HepG2 (cell line): ENCODE measurements around the gene DPP6. TPM values are rescaled to one million over a fixed set of nuclear protein-coding genes. Genes with fewer than 3 reads are reported as not detected.

Experiments
- ATAC-seq: fragments of 200-7000 bp; cut with Tn5 transposase; 3 replicates; pipeline ENCODE4 v1.9.1; 2020; ENCODE audit warnings: mild to moderate bottlenecking, moderate library complexity
- BruUV-seq: library from RNA; stranded (reverse); fragments of 400-500 nt; replicated peaks from 2 replicates; lab custom pipeline; 2021; lab: Mats Ljungman, UMichigan
- CTCF ChIA-PET: fragments of 300-600 bp; formaldehyde crosslinking; extraction: SDS; loops from one replicate; lab custom pipeline; 2021; ENCODE audit warnings: low total read pairs, inconsistent platforms, low intra/inter-chr PET ratio; lab: Yijun Ruan, JAX
- POLR2A ChIA-PET: fragments of 350-600 bp; sonication (Branson Sonifier 250); formaldehyde crosslinking; loops from one replicate; lab custom pipeline; 2020; ENCODE audit warnings: antibody characterized with exemption, inconsistent platforms; lab: Yijun Ruan, JAX
- DNase-seq: peaks from one replicate; pipeline ENCODE4 v3.0.0-alpha.2; 2015; ENCODE audit warnings: low spot score
- FAIRE-seq: peaks from 3 replicates; lab custom pipeline; 2011; peaks lifted over from hg19 to GRCh38; lab: Jason Lieb, UNC
- H2AFZ ChIP-seq: one replicate; pipeline ENCODE4 v1.6.1; 2011; ENCODE audit warnings: low read length, inconsistent platforms
- H3K27ac ChIP-seq: fragments of 300-600 bp; 3 replicates; pipeline ENCODE4 v1.8.0; 2011; ENCODE audit warnings: mixed run types, mild to moderate bottlenecking, mixed read lengths, low read length, inconsistent platforms; ENCODE audit not compliant: insufficient read depth; ENCODE audit errors: extremely low read length
- H3K27me3 ChIP-seq, 2 experiments: fragments of 200-600 bp in 1 of 2; 2 replicates in 1 of 2; 3 replicates in 1 of 2; pipeline versions ENCODE4 v1.6.0 to v1.8.0; 2011; ENCODE audit warnings: low read length in 2 of 2, mild to moderate bottlenecking in 2 of 2, moderate library complexity in 2 of 2, inconsistent platforms in 1 of 2; ENCODE audit not compliant: insufficient read depth in 2 of 2, control insufficient read depth in 1 of 2
- H3K36me3 ChIP-seq, 2 experiments: fragments of 200-600 bp in 1 of 2; replicated peaks in 1 of 2; 2 replicates in 1 of 2; 3 replicates in 1 of 2; pipeline versions ENCODE4 v1.5.1 to v1.8.0; 2011; ENCODE audit warnings: low read length in 2 of 2, inconsistent platforms in 1 of 2; ENCODE audit not compliant: insufficient read depth in 2 of 2, control insufficient read depth in 1 of 2
- H3K4me1 ChIP-seq: 2 replicates; pipeline ENCODE4 v1.5.1; 2012; ENCODE audit warnings: low read length, inconsistent platforms; ENCODE audit not compliant: insufficient read depth
- H3K4me2 ChIP-seq: 2 replicates; pipeline ENCODE4 v1.6.0; 2011; ENCODE audit warnings: low read depth, low read length, inconsistent platforms
- H3K4me3 ChIP-seq, 3 experiments: fragments of 200-600 bp in 1 of 3; sonication (generic), shearing (Covaris generic) in 1 of 3; replicated peaks in 1 of 3; 2 replicates each; pipeline ENCODE4 v1.5.1; 2011 to 2016; ENCODE audit warnings: low read length in 3 of 3, inconsistent platforms in 2 of 3, low read depth in 2 of 3, mild to moderate bottlenecking in 2 of 3, control low read depth in 1 of 3, mixed read lengths in 1 of 3; ENCODE audit not compliant: insufficient read depth in 1 of 3
- H3K79me2 ChIP-seq: one replicate; pipeline ENCODE4 v1.6.1; 2011; ENCODE audit warnings: low read length, inconsistent platforms; ENCODE audit not compliant: insufficient read depth
- H3K9ac ChIP-seq: 2 replicates; pipeline ENCODE4 v1.6.0; 2011; ENCODE audit warnings: mild to moderate bottlenecking, low read depth, low read length, inconsistent platforms; ENCODE audit not compliant: insufficient read depth
- H3K9me3 ChIP-seq: 2 replicates; pipeline ENCODE4 v1.5.1; 2012; ENCODE audit warnings: mild to moderate bottlenecking, low read length
- H4K20me1 ChIP-seq: 2 replicates; pipeline ENCODE4 v1.6.0; 2011; ENCODE audit warnings: inconsistent platforms, mild to moderate bottlenecking, low read length, moderate library complexity; ENCODE audit not compliant: insufficient read depth
- BHLHE40 ChIP-seq: IDR thresholded peaks from 2 replicates; pipeline ENCODE4 v1.6.1; 2011; ENCODE audit warnings: low read length, improper control_type of control experiment
- IKZF4 ChIP-seq: sonication (generic); formaldehyde crosslinking; IDR thresholded peaks from 2 replicates; pipeline ENCODE4 v1.5.1; 2020; ENCODE audit warnings: borderline replicate concordance, mild to moderate bottlenecking, low read depth, missing genetic modification reagents; ENCODE audit errors: not compliant biosample characterization
- RAD21 ChIP-seq: fragments of 450-650 bp; formaldehyde crosslinking; IDR thresholded peaks from 2 replicates; pipeline ENCODE4 v1.5.0; 2020; ENCODE audit warnings: mild to moderate bottlenecking
- TARDBP ChIP-seq: sonication (generic); formaldehyde crosslinking; IDR thresholded peaks from 2 replicates; pipeline ENCODE4 v1.8.0; 2022; ENCODE audit warnings: mild to moderate bottlenecking, missing genetic modification reagents
- ZNF335 ChIP-seq: sonication (generic); formaldehyde crosslinking; IDR thresholded peaks from 2 replicates; pipeline ENCODE4 v1.4.0; 2020; ENCODE audit warnings: missing genetic modification reagents
- ZNF446 ChIP-seq: sonication (generic); formaldehyde crosslinking; IDR thresholded peaks from 2 replicates; pipeline ENCODE4 v1.5.0; 2020; ENCODE audit warnings: mild to moderate bottlenecking, missing genetic modification reagents
- ZNF512 ChIP-seq: sonication (generic); formaldehyde crosslinking; IDR thresholded peaks from 2 replicates; pipeline ENCODE4 v1.4.0; 2020; ENCODE audit warnings: mild to moderate bottlenecking, missing genetic modification reagents
- ZNF607 ChIP-seq: sonication (generic); formaldehyde crosslinking; IDR thresholded peaks from 2 replicates; pipeline ENCODE4 v1.5.1; 2020; ENCODE audit warnings: missing genetic modification reagents, mild to moderate bottlenecking, borderline replicate concordance
- WGBS: methylation state at CpG from one replicate; pipeline ENCODE4 v1.1.6; 2017; ENCODE audit warnings: low lambda C conversion rate; 5-methylcytosine and 5-hydroxymethylcytosine counted together
- in situ Hi-C: cut with HindIII; loops from 2 replicates; pipeline ENCODE4 v1.10.0; 2017; ENCODE audit warnings: low pct_unique_long_range_greater_than_20kb; ENCODE audit not compliant: extremely low pct_ligation_motif_present
- intact Hi-C: fragments of 100-400 bp; cut with micrococcal nuclease; formaldehyde crosslinking; loops from one replicate; pipeline ENCODE4 v1.10.0; 2022; ENCODE audit not compliant: unreplicated experiment
- polyA plus RNA-seq, 8 experiments: library from polyadenylated mRNA; depleted of rRNA in 3 of 8; stranded (reverse) in 7 of 8; unstranded in 1 of 8; fragments of >200 nt; fragmentation: Illumina TruSeq in 4 of 8; extraction: Trizol in 4 of 8; gene quantifications; 2 replicates each; pipeline versions ENCODE4 v1.2.1 to v1.2.3, GENCODE V29; 2011 to 2016; ENCODE audit warnings: low read depth in 4 of 8, missing spikeins in 1 of 8, mixed read lengths in 1 of 8; ENCODE audit not compliant: insufficient read depth in 1 of 8
- total RNA-seq, 5 experiments: library from RNA; depleted of rRNA; stranded (reverse); fragments of >200 nt; fragmentation: Illumina TruSeq; extraction: Trizol; gene quantifications; 2 replicates each; pipeline ENCODE4 v1.2.3, GENCODE V29; 2016; ENCODE audit warnings: low read depth in 1 of 5
- TF ChIP-seq, protein P1 (sequence below): sonication (generic); formaldehyde crosslinking; conservative IDR thresholded peaks from 2 replicates; pipeline ENCODE4 v1.8.1; 2023; ENCODE audit warnings: missing genetic modification reagents
- TF ChIP-seq, protein P2 (sequence below): sonication (generic); formaldehyde crosslinking; IDR thresholded peaks from 2 replicates; pipeline ENCODE4 v1.4.0; 2020; ENCODE audit warnings: mild to moderate bottlenecking, missing genetic modification reagents
- TF ChIP-seq, protein P3 (sequence below): IDR thresholded peaks from 2 replicates; pipeline ENCODE4 v1.6.1; 2016; ENCODE audit warnings: missing compliant biosample characterization, missing genetic modification reagents, borderline replicate concordance
- TF ChIP-seq, protein P4 (sequence below): sonication (generic); formaldehyde crosslinking; IDR thresholded peaks from 2 replicates; pipeline ENCODE4 v1.5.0; 2020; ENCODE audit warnings: missing genetic modification reagents, mild to moderate bottlenecking, borderline replicate concordance

DPP6 gene
- total and polyA plus RNA-seq, 2 of the 13 experiments (the other 11 are each of a cell fraction or from before 2014, with no cell fraction given) = not detected

DNA sequence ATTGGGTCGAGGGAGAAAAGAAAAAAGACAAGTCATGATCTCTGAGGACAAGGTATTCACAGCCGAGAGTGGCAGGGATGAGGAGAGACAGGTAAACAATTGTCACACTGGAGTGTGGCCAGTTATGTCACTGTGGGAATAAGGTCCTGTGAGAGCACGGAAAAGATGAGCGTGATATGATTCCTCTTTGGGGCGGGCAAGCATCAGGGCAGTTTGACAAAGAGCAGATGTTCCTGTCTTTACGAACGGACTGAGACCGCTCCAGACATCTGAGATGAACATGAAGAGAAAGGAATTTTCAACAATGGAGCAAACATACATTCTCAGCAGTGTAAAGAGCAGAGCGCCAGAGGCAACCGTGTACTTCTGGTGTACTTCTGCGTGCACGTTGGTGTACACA is 278.1 kb downstream of the DPP6 start:
- intact Hi-C loops (no loop called here), in situ Hi-C loops (no loop called here)
- TF ChIP-seq RAD21 = no peak
- TF ChIP-seq TARDBP (CRISPR knock-in tag) = no peak
- no peak for TF ChIP-seq ZNF335 (CRISPR knock-in tag)
- TF ChIP-seq ZNF446 (CRISPR knock-in tag) = no peak
- no peak for TF ChIP-seq ZNF607 (CRISPR knock-in tag)
- TF ChIP-seq, protein P1, sequence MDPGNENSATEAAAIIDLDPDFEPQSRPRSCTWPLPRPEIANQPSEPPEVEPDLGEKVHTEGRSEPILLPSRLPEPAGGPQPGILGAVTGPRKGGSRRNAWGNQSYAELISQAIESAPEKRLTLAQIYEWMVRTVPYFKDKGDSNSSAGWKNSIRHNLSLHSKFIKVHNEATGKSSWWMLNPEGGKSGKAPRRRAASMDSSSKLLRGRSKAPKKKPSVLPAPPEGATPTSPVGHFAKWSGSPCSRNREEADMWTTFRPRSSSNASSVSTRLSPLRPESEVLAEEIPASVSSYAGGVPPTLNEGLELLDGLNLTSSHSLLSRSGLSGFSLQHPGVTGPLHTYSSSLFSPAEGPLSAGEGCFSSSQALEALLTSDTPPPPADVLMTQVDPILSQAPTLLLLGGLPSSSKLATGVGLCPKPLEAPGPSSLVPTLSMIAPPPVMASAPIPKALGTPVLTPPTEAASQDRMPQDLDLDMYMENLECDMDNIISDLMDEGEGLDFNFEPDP (CRISPR knock-in tag) = no peak
- ChIA-PET POLR2A (no interaction called here), CTCF (no interaction called here)
- no peak overlapping the region for H2AFZ ChIP-seq
- no TSS peak for BruUV-seq
- H3K36me3 ChIP-seq = no peaks in the 10 kb centered on the region
- H3K4me2 ChIP-seq = no peak overlapping the region
- no peaks in the 10 kb centered on the region for H3K79me2 ChIP-seq
- no peak overlapping the region for H3K4me3 ChIP-seq
- FAIRE-seq = no peak
- WGBS = 12% methylated on average over 12 of the region's 12 CpGs
- ATAC-seq = no peak
- no peaks in the 10 kb centered on the region for H3K9me3 ChIP-seq
- no peak for DNase-seq
- no peak overlapping the region for H3K27ac ChIP-seq
- H3K9ac ChIP-seq = no peak overlapping the region
- H3K4me1 ChIP-seq = no peaks in the 10 kb centered on the region
- H4K20me1 ChIP-seq = no peaks in the 10 kb centered on the region
- H3K27me3 ChIP-seq = peaks cover 0 to 18% of the 10 kb centered on the region in 2 experiments; a peak in 2 of 5 replicates

DNA sequence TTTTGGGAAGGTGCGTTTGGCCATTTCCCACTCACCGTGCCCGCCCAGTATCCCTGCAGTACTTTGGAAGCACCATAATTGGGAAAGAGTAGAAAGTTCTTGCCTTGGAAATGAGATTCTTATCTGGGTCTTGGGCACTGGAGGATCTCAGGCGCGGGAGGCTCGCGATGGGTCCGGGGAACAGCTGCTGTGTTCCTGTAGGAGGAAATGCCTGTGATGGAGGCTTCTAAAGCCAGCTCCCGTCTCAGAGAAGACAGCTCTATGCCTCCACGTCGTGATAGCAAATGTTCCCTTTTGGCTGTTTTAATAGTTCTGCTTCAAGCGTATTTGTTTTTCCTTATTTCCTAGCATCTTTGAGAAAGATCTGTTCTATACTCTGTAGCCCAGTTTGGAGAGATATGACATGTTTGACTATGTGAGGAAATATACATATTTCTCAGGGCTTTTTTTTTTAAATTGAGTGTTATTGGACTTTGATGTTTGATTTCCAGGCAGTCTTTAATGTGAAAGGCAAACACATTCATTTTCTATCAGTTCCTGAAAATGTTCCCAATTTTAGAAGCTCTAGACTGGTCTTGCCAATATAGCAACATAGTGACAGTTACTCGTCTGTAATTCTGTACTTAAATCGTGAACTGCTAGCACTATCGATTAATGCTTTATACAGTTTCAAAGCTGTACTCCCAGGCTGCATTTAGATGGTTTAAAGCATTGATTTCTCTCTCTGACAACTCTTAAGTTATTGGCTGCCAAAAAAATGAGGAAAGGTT is 280.8 kb downstream of the DPP6 start:
- Histone ChIP-seq H2AFZ (no peak overlapping the region), H3K79me2 (no peaks in the 10 kb centered on the region), H3K4me2 (no peak overlapping the region), H3K9ac (no peak overlapping the region), H3K4me3 (no peak overlapping the region), H3K36me3 (no peaks in the 10 kb centered on the region), H3K27me3 (peaks cover 0 to 35% of the 10 kb centered on the region in 2 experiments; a peak in 2 of 5 replicates), H4K20me1 (no peaks in the 10 kb centered on the region), H3K4me1 (no peaks in the 10 kb centered on the region), H3K27ac (no peak overlapping the region), H3K9me3 (no peaks in the 10 kb centered on the region)
- DNase-seq (no peak), FAIRE-seq (no peak), ATAC-seq (no peak)
- no TSS peak for BruUV-seq
- CTCF ChIA-PET = no interaction called here
- intact Hi-C loops = no loop called here
- POLR2A ChIA-PET = no interaction called here
- 13% methylated on average over 10 of the region's 15 CpGs for WGBS
- in situ Hi-C loops = no loop called here
- TF ChIP-seq, protein P2, sequence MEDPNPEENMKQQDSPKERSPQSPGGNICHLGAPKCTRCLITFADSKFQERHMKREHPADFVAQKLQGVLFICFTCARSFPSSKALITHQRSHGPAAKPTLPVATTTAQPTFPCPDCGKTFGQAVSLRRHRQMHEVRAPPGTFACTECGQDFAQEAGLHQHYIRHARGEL (CRISPR knock-in tag) = no peak
- TF ChIP-seq ZNF335 (CRISPR knock-in tag) (no peak), IKZF4 (CRISPR knock-in tag) (no peak), BHLHE40 (no peak), ZNF512 (no peak)
- TF ChIP-seq, protein P3, sequence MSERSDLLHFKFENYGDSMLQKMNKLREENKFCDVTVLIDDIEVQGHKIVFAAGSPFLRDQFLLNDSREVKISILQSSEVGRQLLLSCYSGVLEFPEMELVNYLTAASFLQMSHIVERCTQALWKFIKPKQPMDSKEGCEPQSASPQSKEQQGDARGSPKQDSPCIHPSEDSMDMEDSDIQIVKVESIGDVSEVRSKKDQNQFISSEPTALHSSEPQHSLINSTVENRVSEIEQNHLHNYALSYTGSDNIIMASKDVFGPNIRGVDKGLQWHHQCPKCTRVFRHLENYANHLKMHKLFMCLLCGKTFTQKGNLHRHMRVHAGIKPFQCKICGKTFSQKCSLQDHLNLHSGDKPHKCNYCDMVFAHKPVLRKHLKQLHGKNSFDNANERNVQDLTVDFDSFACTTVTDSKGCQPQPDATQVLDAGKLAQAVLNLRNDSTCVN (CRISPR knock-in tag) = no peak
- TF ChIP-seq, protein P4, sequence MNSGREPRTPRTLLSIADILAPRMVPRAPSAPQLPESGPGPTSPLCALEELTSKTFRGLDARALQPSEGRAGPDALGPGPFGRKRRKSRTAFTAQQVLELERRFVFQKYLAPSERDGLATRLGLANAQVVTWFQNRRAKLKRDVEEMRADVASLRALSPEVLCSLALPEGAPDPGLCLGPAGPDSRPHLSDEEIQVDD = no peak
